ENCODE results near the gene ZFAND4.

The ZFAND4 gene

GRCh38 chr10:45649296-45649695 is 23.3 kb downstream of the ZFAND4 start:
- H3K36me3 ChIP-seq (ENCODE audit: insufficient read depth) = no peaks in the 10 kb centered on the region
- H3K4me2 ChIP-seq = no peak overlapping the region
- no peaks in the 10 kb centered on the region for H4K20me1 ChIP-seq (ENCODE audit: insufficient read depth)
- H3K9ac ChIP-seq = no peak overlapping the region
- H3K27ac ChIP-seq = no peak overlapping the region
- no peaks in the 10 kb centered on the region for H3K79me2 ChIP-seq (ENCODE audit: insufficient read depth, low read depth)
- no peak overlapping the region for H2AFZ ChIP-seq (ENCODE audit: low read depth)
- TF ChIP-seq CTCF (conservative IDR thresholded peaks at IDR 0.05; ENCODE audit: low read depth, low read length) = no peak
- no peaks in the 10 kb centered on the region for H3K4me1 ChIP-seq (ENCODE audit: low read depth, poor library complexity, severe bottlenecking)
- H3K27me3 ChIP-seq (ENCODE audit: insufficient read depth, low read depth) = no peaks in the 10 kb centered on the region
- no peak overlapping the region for H3K4me3 ChIP-seq (IDR thresholded peaks at IDR 0.05; ENCODE audit: insufficient read depth, low read depth, low read length)

DNA sequence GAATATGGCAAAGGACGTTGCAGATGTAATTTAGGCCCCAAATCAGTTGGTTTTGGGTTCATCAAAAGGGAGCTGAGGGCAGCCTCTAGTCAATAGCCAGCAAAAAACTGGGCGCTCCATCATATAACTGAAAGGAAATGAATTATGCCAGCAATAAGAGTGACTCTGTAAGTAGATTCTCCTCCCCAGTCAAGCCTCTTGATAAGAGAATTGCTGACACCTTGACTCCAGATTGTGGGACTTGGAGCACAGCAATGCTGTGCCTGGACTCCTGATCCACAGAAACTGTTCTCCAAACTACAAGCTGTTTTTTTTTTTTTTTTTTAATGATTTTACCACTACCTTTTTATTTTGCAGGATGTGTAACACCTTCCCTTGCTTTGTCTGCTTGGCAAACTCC is 25.5 kb downstream of the ZFAND4 start:
- H2AFZ ChIP-seq (ENCODE audit: low read depth) = no peak overlapping the region
- TF ChIP-seq CTCF (conservative IDR thresholded peaks at IDR 0.05; ENCODE audit: low read depth, low read length) = no peak

GRCh38 chr10:45646384-45647050 is 26.1 kb downstream of the ZFAND4 start:
- Histone ChIP-seq H3K4me3 (IDR thresholded peaks at IDR 0.05; ENCODE audit: insufficient read depth, low read depth, low read length) (no peak overlapping the region), H3K79me2 (ENCODE audit: insufficient read depth, low read depth) (no peaks in the 10 kb centered on the region)
- TF ChIP-seq CTCF (conservative IDR thresholded peaks at IDR 0.05; ENCODE audit: low read depth, low read length) = no peak

More for the DNA sequence above, 25.5 kb downstream of the ZFAND4 start:
- Histone ChIP-seq H3K4me1 (ENCODE audit: low read depth, poor library complexity, severe bottlenecking) (no peaks in the 10 kb centered on the region), H3K27me3 (ENCODE audit: insufficient read depth, low read depth) (no peaks in the 10 kb centered on the region), H3K27ac (no peak overlapping the region), H3K4me3 (IDR thresholded peaks at IDR 0.05; ENCODE audit: insufficient read depth, low read depth, low read length) (no peak overlapping the region), H4K20me1 (ENCODE audit: insufficient read depth) (no peaks in the 10 kb centered on the region), H3K36me3 (ENCODE audit: insufficient read depth) (no peaks in the 10 kb centered on the region), H3K4me2 (no peak overlapping the region), H3K9ac (no peak overlapping the region), H3K79me2 (ENCODE audit: insufficient read depth, low read depth) (no peaks in the 10 kb centered on the region)

GRCh38 chr10:45644527-45644926 is 28.0 kb downstream of the ZFAND4 start:
- no peak overlapping the region for H3K27ac ChIP-seq
- H3K27me3 ChIP-seq (ENCODE audit: insufficient read depth, low read depth) = no peaks in the 10 kb centered on the region
- H3K36me3 ChIP-seq (ENCODE audit: insufficient read depth) = no peaks in the 10 kb centered on the region
- no peak overlapping the region for H3K9ac ChIP-seq
- no peaks in the 10 kb centered on the region for H3K79me2 ChIP-seq (ENCODE audit: insufficient read depth, low read depth)
- TF ChIP-seq CTCF (conservative IDR thresholded peaks at IDR 0.05; ENCODE audit: low read depth, low read length) = no peak
- no peak overlapping the region for H3K4me3 ChIP-seq (IDR thresholded peaks at IDR 0.05; ENCODE audit: insufficient read depth, low read depth, low read length)
- no peaks in the 10 kb centered on the region for H4K20me1 ChIP-seq (ENCODE audit: insufficient read depth)
- H2AFZ ChIP-seq (ENCODE audit: low read depth) = no peak overlapping the region
- no peaks in the 10 kb centered on the region for H3K4me1 ChIP-seq (ENCODE audit: low read depth, poor library complexity, severe bottlenecking)
- no peak overlapping the region for H3K4me2 ChIP-seq

More at GRCh38 chr10:45646384-45647050, 26.1 kb downstream of the ZFAND4 start:
- H4K20me1 ChIP-seq (ENCODE audit: insufficient read depth) = no peaks in the 10 kb centered on the region
- no peak overlapping the region for H3K4me2 ChIP-seq
- H3K4me1 ChIP-seq (ENCODE audit: low read depth, poor library complexity, severe bottlenecking) = no peaks in the 10 kb centered on the region
- no peaks in the 10 kb centered on the region for H3K36me3 ChIP-seq (ENCODE audit: insufficient read depth)
- no peak overlapping the region for H3K9ac ChIP-seq
- no peak overlapping the region for H2AFZ ChIP-seq (ENCODE audit: low read depth)
- no peaks in the 10 kb centered on the region for H3K27me3 ChIP-seq (ENCODE audit: insufficient read depth, low read depth)
- H3K27ac ChIP-seq = no peak overlapping the region

Measured in KMS-11 (cell line).